HepG2 (cell line): Measurements from ENCODE around the gene PTGES3. TPM values are rescaled to one million over a fixed set of nuclear protein-coding genes. Genes with fewer than 3 reads are reported as not detected.

Experiments used
- ATAD3A ChIP-seq: sonication (generic); formaldehyde crosslinking; IDR thresholded peaks from 2 replicates; pipeline ENCODE4 v1.4.0; 2020; ENCODE audit warnings: missing genetic modification reagents
- IRF1 ChIP-seq: sonication (generic); formaldehyde crosslinking; IDR thresholded peaks from 2 replicates; pipeline ENCODE4 v1.4.0; 2020; ENCODE audit warnings: low read depth, mild to moderate bottlenecking, missing genetic modification reagents
- ISX ChIP-seq: sonication (generic); formaldehyde crosslinking; conservative IDR thresholded peaks from 2 replicates; pipeline ENCODE4 v1.5.0; 2020; ENCODE audit warnings: missing genetic modification reagents
- KDM6A ChIP-seq: IDR thresholded peaks from 2 replicates; pipeline ENCODE4 v1.6.1; 2016; ENCODE audit warnings: low read depth
- KMT2B ChIP-seq: IDR thresholded peaks from 2 replicates; pipeline ENCODE4 v1.6.1; 2016; ENCODE audit warnings: missing genetic modification reagents, missing compliant biosample characterization
- MAFK ChIP-seq, 2 experiments: IDR thresholded peaks in 1 of 2; conservative IDR thresholded peaks in 1 of 2; 2 replicates each; pipeline ENCODE4 v1.6.1; 2011; ENCODE audit warnings: improper control_type of control experiment in 2 of 2, low read length in 2 of 2
- PRDM10 ChIP-seq: sonication (generic); formaldehyde crosslinking; IDR thresholded peaks from 2 replicates; pipeline ENCODE4 v1.4.0; 2020; ENCODE audit warnings: low read depth, missing genetic modification reagents
- RFXANK ChIP-seq: IDR thresholded peaks from 2 replicates; pipeline ENCODE4 v1.6.1; 2016
- RNF219 ChIP-seq: sonication (generic); formaldehyde crosslinking; IDR thresholded peaks from 2 replicates; pipeline ENCODE4 v1.5.0; 2020; ENCODE audit warnings: mild to moderate bottlenecking, missing genetic modification reagents
- RORA ChIP-seq: sonication (generic); formaldehyde crosslinking; IDR thresholded peaks from 2 replicates; pipeline ENCODE4 v1.5.0; 2020; ENCODE audit warnings: mild to moderate bottlenecking, missing genetic modification reagents, moderate library complexity
- SP5 ChIP-seq: IDR thresholded peaks from 2 replicates; pipeline ENCODE4 v1.6.1; 2016; ENCODE audit warnings: low read depth, borderline replicate concordance
- ZNF230 ChIP-seq: sonication (generic); formaldehyde crosslinking; IDR thresholded peaks from 2 replicates; pipeline ENCODE4 v1.4.0; 2020; ENCODE audit warnings: mild to moderate bottlenecking, missing genetic modification reagents
- ZNF24 ChIP-seq: fragments of 450-650 bp; IDR thresholded peaks from 2 replicates; pipeline ENCODE4 v1.6.1; 2017; ENCODE audit warnings: antibody characterized with exemption, mild to moderate bottlenecking
- ZNF414 ChIP-seq: sonication (generic); formaldehyde crosslinking; IDR thresholded peaks from 2 replicates; pipeline ENCODE4 v1.5.0; 2020; ENCODE audit warnings: missing genetic modification reagents
- ZNF530 ChIP-seq: sonication (generic); formaldehyde crosslinking; IDR thresholded peaks from 2 replicates; pipeline ENCODE4 v1.5.0; 2020; ENCODE audit warnings: low read depth, mild to moderate bottlenecking, missing genetic modification reagents
- polyA plus RNA-seq, 8 experiments: library from polyadenylated mRNA; depleted of rRNA in 3 of 8; stranded (reverse) in 7 of 8; unstranded in 1 of 8; fragments of >200 nt; fragmentation: Illumina TruSeq in 4 of 8; extraction: Trizol in 4 of 8; gene quantifications; 2 replicates each; pipeline versions ENCODE4 v1.2.1 to v1.2.3, GENCODE V29; 2011 to 2016; ENCODE audit warnings: low read depth in 4 of 8, missing spikeins in 1 of 8, mixed read lengths in 1 of 8; ENCODE audit not compliant: insufficient read depth in 1 of 8
- total RNA-seq, 5 experiments: library from RNA; depleted of rRNA; stranded (reverse); fragments of >200 nt; fragmentation: Illumina TruSeq; extraction: Trizol; gene quantifications; 2 replicates each; pipeline ENCODE4 v1.2.3, GENCODE V29; 2016; ENCODE audit warnings: low read depth in 1 of 5
- TF ChIP-seq, protein P1 (sequence below): sonication (generic); formaldehyde crosslinking; IDR thresholded peaks from 2 replicates; pipeline ENCODE4 v1.8.0; 2022; ENCODE audit warnings: mild to moderate bottlenecking, missing genetic modification reagents, moderate library complexity
- TF ChIP-seq, protein P2 (sequence below): sonication (generic); formaldehyde crosslinking; IDR thresholded peaks from 2 replicates; pipeline ENCODE4 v1.4.0; 2020; ENCODE audit warnings: missing genetic modification reagents, borderline replicate concordance

Gene PTGES3
- total and polyA plus RNA-seq, 2 of the 13 experiments (the other 11 are each of a cell fraction or from before 2014, with no cell fraction given), result 54.4 to 159 TPM

DNA sequence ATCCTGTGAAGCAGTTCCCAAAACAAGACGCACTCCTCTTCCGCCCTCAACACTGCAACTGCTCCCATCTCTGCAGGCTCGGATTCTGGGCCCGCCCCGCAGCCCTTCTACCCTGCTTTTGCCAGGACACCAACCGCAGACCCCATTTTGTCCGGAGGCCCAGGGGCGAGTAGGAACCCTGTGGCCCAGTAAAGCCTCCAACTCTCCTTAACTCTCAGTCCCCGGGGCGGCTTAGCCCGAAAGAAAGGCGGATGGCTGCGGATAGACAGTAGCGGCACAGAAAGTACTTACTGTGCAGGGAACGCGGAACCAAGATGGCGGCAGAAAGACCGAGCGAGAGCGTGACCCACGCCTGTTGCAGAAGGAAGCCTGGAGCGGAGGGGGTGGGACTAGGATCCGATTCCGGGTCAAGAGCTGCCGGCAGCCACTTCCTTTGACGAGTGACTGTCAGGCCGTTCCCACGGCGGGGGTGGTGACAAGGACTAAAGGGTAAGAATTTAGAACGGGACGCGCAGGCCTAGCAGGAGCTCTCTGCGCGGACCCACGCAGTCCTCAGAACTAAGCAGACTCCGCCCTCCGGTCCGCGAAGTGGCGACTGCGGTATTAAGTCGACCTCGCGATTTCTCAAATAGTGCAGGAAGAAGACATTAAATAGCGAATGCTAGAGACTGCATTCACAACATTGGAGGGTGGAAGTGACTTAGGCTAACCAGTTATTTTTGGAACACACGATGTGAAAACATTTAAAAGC lies 37.1 kb upstream of the PTGES3 start, which contains the start of gene NACA (continued):
- TF ChIP-seq RNF219 (CRISPR knock-in tag), result 0 out of 2 replicates have a peak, but pooled peaks have one; percentile 65
- no peak for TF ChIP-seq ISX (CRISPR knock-in tag)
- TF ChIP-seq IRF1 (CRISPR knock-in tag), result peak; percentile 75; the same call in 1 of the 2 replicates
- TF ChIP-seq, protein P1, sequence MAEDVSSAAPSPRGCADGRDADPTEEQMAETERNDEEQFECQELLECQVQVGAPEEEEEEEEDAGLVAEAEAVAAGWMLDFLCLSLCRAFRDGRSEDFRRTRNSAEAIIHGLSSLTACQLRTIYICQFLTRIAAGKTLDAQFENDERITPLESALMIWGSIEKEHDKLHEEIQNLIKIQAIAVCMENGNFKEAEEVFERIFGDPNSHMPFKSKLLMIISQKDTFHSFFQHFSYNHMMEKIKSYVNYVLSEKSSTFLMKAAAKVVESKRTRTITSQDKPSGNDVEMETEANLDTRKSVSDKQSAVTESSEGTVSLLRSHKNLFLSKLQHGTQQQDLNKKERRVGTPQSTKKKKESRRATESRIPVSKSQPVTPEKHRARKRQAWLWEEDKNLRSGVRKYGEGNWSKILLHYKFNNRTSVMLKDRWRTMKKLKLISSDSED, result no peak
- 0 out of 2 replicates have a peak, but pooled peaks have one; percentile 72 for TF ChIP-seq ZNF530 (CRISPR knock-in tag)
- TF ChIP-seq PRDM10 (CRISPR knock-in tag), result no peak
- no peak for TF ChIP-seq RFXANK (CRISPR knock-in tag)
- no peak for TF ChIP-seq ZNF24
- no peak for TF ChIP-seq KDM6A (CRISPR knock-in tag)
- TF ChIP-seq, protein P2, sequence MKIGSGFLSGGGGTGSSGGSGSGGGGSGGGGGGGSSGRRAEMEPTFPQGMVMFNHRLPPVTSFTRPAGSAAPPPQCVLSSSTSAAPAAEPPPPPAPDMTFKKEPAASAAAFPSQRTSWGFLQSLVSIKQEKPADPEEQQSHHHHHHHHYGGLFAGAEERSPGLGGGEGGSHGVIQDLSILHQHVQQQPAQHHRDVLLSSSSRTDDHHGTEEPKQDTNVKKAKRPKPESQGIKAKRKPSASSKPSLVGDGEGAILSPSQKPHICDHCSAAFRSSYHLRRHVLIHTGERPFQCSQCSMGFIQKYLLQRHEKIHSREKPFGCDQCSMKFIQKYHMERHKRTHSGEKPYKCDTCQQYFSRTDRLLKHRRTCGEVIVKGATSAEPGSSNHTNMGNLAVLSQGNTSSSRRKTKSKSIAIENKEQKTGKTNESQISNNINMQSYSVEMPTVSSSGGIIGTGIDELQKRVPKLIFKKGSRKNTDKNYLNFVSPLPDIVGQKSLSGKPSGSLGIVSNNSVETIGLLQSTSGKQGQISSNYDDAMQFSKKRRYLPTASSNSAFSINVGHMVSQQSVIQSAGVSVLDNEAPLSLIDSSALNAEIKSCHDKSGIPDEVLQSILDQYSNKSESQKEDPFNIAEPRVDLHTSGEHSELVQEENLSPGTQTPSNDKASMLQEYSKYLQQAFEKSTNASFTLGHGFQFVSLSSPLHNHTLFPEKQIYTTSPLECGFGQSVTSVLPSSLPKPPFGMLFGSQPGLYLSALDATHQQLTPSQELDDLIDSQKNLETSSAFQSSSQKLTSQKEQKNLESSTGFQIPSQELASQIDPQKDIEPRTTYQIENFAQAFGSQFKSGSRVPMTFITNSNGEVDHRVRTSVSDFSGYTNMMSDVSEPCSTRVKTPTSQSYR, result 0 out of 2 replicates have a peak, but pooled peaks have one; percentile 33
- TF ChIP-seq SP5 (CRISPR knock-in tag), result no peak
- TF ChIP-seq MAFK (conservative IDR thresholded peaks at IDR 0.05 in 1 of 2, IDR thresholded peaks at IDR 0.05 in 1 of 2; ENCODE audit: low read length in 2 of 2), result no peak
- peak; percentile 93 for TF ChIP-seq ZNF230 (CRISPR knock-in tag)
- no peak for TF ChIP-seq RORA (CRISPR knock-in tag)
- TF ChIP-seq ZNF414 (CRISPR knock-in tag), result peak; percentile 49; the same call in 1 of the 2 replicates
- peak; percentile 91 for TF ChIP-seq KMT2B (CRISPR knock-in tag)
- TF ChIP-seq ATAD3A (CRISPR knock-in tag), result no peak
